Measurements from ENCODE around the gene E2F7.

Gene E2F7

DNA sequence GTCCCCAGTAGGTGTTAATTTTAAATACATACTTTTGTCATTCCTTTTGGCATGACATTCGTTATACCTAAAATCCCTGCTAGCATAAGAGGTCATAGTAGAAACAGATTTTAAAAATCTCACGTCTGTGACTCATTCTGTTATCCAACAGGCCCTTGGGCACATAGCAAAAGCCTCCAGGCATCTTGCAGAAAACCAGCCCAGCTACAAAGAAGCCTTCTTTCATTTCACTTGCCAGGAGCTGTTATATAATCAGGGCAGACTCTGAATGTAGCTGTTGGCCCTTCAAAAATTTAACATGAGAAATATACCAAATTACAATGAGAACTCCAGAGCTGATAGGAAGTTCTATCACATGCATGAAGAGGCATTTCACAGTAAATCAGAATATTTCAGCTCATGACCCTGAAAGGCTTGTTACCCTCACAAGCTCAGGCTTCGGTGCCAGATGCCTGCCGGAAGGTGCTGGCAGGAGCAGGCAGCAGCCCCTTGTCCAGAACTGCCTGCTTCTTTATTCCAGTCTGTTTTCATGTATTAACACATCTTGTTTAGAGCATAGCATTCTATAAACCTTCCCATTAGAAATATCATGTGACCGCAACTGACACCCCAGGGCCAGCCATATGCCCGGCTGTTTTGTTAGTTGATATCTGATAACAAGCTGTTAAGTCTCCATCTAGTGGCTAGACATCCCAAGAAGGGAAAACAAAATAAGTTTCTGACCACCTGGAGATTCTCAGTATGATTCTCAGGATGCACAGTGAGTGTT is 17.8 kb downstream of the E2F7 start:
- Histone ChIP-seq H3K27ac (ENCODE audit: insufficient read depth, low read length, poor library complexity, severe bottlenecking) (no peak overlapping the region), H3K9me3 (ENCODE audit: control insufficient read depth, low read length) (no peaks in the 10 kb centered on the region), H3K4me3 (ENCODE audit: insufficient read depth, low read depth, low read length, poor library complexity, severe bottlenecking) (no peak overlapping the region), H3K27me3 (replicated peaks; ENCODE audit: control insufficient read depth, insufficient read depth, low read length, poor library complexity, severe bottlenecking) (no peaks in the 10 kb centered on the region), H3K4me1 (ENCODE audit: control insufficient read depth, insufficient read depth, low read length, poor library complexity, severe bottlenecking) (no peaks in the 10 kb centered on the region), H3K36me3 (ENCODE audit: control insufficient read depth, insufficient read depth, low read length) (no peaks in the 10 kb centered on the region)
- DNase-seq: no peak

DNA sequence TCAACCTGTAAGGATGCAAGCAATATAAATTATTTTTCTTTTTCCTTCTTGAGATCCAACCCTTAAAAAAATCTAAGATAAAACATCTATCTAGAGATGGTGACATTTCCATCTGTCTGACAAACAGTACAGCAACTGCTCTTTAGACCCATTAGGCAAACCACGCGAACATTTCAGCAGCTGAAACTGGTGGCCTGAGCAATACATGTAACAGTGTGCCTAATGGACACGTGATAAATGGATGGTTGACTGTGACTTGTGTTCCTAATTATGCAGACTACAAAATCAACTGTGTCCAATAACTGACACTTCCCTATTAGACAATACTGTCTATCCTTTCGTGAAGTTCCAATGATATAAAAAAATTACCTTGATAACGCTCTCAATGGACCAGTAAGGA is 18.9 kb downstream of the E2F7 start:
- no peak for DNase-seq
- Histone ChIP-seq H3K27ac (ENCODE audit: insufficient read depth, low read length, poor library complexity, severe bottlenecking) (no peak overlapping the region), H3K9me3 (ENCODE audit: control insufficient read depth, low read length) (no peaks in the 10 kb centered on the region), H3K4me1 (ENCODE audit: control insufficient read depth, insufficient read depth, low read length, poor library complexity, severe bottlenecking) (no peaks in the 10 kb centered on the region), H3K36me3 (ENCODE audit: control insufficient read depth, insufficient read depth, low read length) (no peaks in the 10 kb centered on the region), H3K4me3 (ENCODE audit: insufficient read depth, low read depth, low read length, poor library complexity, severe bottlenecking) (no peak overlapping the region), H3K27me3 (replicated peaks; ENCODE audit: control insufficient read depth, insufficient read depth, low read length, poor library complexity, severe bottlenecking) (no peaks in the 10 kb centered on the region)

DNA sequence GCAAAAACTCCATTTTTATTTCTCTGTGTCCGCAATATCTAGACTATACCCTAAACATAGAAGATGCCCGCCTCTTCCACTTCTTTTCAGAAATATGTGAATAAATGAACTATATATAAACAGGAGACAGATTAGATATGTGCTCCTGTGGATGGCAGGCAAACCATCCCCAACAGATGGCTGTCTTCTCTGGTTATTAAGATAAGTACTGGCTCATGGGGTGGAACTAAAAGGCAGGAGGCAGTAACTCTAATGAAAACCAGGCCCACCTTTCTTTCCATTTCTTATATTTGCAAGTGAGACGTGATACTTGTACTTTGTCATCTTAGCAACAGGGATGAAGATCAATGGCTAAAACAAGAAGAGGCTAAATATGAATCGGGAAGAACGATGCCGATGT is 20.2 kb downstream of the E2F7 start:
- H3K36me3 ChIP-seq (ENCODE audit: control insufficient read depth, insufficient read depth, low read length): no peaks in the 10 kb centered on the region
- no peak overlapping the region for H3K4me3 ChIP-seq (ENCODE audit: insufficient read depth, low read depth, low read length, poor library complexity, severe bottlenecking)
- no peaks in the 10 kb centered on the region for H3K27me3 ChIP-seq (replicated peaks; ENCODE audit: control insufficient read depth, insufficient read depth, low read length, poor library complexity, severe bottlenecking)
- no peaks in the 10 kb centered on the region for H3K4me1 ChIP-seq (ENCODE audit: control insufficient read depth, insufficient read depth, low read length, poor library complexity, severe bottlenecking)
- no peak for DNase-seq
- no peaks in the 10 kb centered on the region for H3K9me3 ChIP-seq (ENCODE audit: control insufficient read depth, low read length)
- no peak overlapping the region for H3K27ac ChIP-seq (ENCODE audit: insufficient read depth, low read length, poor library complexity, severe bottlenecking)

DNA sequence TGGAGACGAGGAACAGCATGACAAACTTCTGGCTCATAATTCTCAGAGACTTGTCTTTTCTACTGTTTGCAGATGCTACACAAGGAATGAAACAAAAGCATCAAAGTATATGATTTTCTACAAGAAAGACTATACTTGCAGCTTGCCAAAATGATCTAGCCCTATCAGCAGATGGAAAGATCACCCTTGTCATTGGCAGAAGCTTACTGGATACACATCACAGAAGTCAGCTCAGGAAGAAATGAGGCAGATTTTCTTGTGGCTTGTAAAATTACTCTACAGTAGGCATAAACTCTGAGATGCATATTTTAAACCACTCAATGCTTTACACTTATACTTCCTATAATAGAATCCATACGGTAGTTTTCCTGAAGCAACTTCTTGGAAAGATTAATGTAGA is 20.6 kb downstream of the E2F7 start:
- Histone ChIP-seq H3K9me3 (ENCODE audit: control insufficient read depth, low read length) (no peaks in the 10 kb centered on the region), H3K27me3 (replicated peaks; ENCODE audit: control insufficient read depth, insufficient read depth, low read length, poor library complexity, severe bottlenecking) (no peaks in the 10 kb centered on the region), H3K4me3 (ENCODE audit: insufficient read depth, low read depth, low read length, poor library complexity, severe bottlenecking) (no peak overlapping the region), H3K4me1 (ENCODE audit: control insufficient read depth, insufficient read depth, low read length, poor library complexity, severe bottlenecking) (no peaks in the 10 kb centered on the region), H3K36me3 (ENCODE audit: control insufficient read depth, insufficient read depth, low read length) (no peaks in the 10 kb centered on the region), H3K27ac (ENCODE audit: insufficient read depth, low read length, poor library complexity, severe bottlenecking) (no peak overlapping the region)
- no peak for DNase-seq

DNA sequence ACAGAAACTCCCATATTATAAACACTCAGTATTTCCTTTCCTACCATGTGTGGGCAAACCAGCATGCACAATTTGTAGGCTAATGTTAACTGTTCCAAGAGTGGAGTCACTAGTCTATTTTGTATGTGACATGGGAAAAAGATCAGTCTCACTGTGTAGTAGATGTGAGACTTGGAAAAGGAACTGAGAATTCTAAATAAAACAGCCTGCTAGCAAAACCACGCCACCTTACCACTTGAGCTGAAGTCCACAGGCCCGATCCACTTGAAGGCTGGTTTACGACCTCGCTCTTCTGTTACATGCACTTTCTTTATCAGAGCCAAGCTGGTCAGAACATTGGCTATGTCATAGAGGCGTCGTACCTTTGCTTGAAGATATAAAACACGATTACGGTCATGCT is 22.5 kb downstream of the E2F7 start:
- no peak for DNase-seq
- H3K27ac ChIP-seq (ENCODE audit: insufficient read depth, low read length, poor library complexity, severe bottlenecking): no peak overlapping the region
- H3K4me1 ChIP-seq (ENCODE audit: control insufficient read depth, insufficient read depth, low read length, poor library complexity, severe bottlenecking): no peaks in the 10 kb centered on the region
- H3K27me3 ChIP-seq (replicated peaks; ENCODE audit: control insufficient read depth, insufficient read depth, low read length, poor library complexity, severe bottlenecking): no peaks in the 10 kb centered on the region
- no peaks in the 10 kb centered on the region for H3K9me3 ChIP-seq (ENCODE audit: control insufficient read depth, low read length)
- H3K36me3 ChIP-seq (ENCODE audit: control insufficient read depth, insufficient read depth, low read length): no peaks in the 10 kb centered on the region
- H3K4me3 ChIP-seq (ENCODE audit: insufficient read depth, low read depth, low read length, poor library complexity, severe bottlenecking): no peak overlapping the region

DNA sequence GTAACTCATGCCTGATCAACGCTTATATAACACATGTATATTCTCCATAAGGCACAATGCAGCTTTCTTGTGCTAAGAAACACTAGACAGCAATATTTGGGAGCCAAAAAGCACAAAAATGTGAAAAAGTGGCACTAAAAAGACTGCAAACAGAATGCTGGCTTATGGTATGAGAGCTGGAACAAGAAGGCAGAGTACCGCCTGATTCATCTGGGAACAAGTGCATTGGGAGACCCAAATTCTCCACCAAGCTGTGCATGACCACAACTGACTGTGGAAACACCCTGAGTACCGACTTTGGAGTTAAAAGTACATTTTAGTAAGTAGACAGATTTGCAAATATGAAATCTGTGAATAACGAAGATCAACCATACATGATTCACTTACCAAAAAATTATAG is 25.1 kb downstream of the E2F7 start:
- Histone ChIP-seq H3K27me3 (replicated peaks; ENCODE audit: control insufficient read depth, insufficient read depth, low read length, poor library complexity, severe bottlenecking) (no peaks in the 10 kb centered on the region), H3K27ac (ENCODE audit: insufficient read depth, low read length, poor library complexity, severe bottlenecking) (no peak overlapping the region), H3K4me3 (ENCODE audit: insufficient read depth, low read depth, low read length, poor library complexity, severe bottlenecking) (no peak overlapping the region), H3K36me3 (ENCODE audit: control insufficient read depth, insufficient read depth, low read length) (no peaks in the 10 kb centered on the region), H3K4me1 (ENCODE audit: control insufficient read depth, insufficient read depth, low read length, poor library complexity, severe bottlenecking) (no peaks in the 10 kb centered on the region), H3K9me3 (ENCODE audit: control insufficient read depth, low read length) (no peaks in the 10 kb centered on the region)
- no peak for DNase-seq

DNA sequence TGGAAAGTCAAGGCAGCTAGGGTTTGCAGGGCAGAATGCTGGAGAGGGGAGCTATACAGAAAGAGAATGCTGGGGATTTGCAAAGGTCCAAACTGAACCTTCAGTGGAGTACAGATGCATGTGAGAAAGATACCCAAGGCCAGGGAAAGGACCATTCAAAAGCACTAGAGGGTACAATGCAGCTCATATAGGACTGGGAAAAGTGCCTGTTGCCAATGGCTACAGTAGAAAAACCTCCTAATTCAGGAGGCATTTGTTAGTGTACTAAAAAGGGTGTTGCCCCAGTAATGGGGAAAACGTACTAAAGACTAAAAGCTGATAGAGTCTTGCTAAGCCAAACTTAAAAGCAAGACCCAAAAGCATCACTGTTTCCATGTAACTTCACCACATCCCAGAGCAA is 30.1 kb downstream of the E2F7 start:
- no peak for DNase-seq
- H3K4me3 ChIP-seq (ENCODE audit: insufficient read depth, low read depth, low read length, poor library complexity, severe bottlenecking): no peak overlapping the region
- no peak overlapping the region for H3K27ac ChIP-seq (ENCODE audit: insufficient read depth, low read length, poor library complexity, severe bottlenecking)
- H3K36me3 ChIP-seq (ENCODE audit: control insufficient read depth, insufficient read depth, low read length): no peaks in the 10 kb centered on the region
- H3K27me3 ChIP-seq (replicated peaks; ENCODE audit: control insufficient read depth, insufficient read depth, low read length, poor library complexity, severe bottlenecking): no peaks in the 10 kb centered on the region
- no peaks in the 10 kb centered on the region for H3K4me1 ChIP-seq (ENCODE audit: control insufficient read depth, insufficient read depth, low read length, poor library complexity, severe bottlenecking)
- H3K9me3 ChIP-seq (ENCODE audit: control insufficient read depth, low read length): no peaks in the 10 kb centered on the region

DNA sequence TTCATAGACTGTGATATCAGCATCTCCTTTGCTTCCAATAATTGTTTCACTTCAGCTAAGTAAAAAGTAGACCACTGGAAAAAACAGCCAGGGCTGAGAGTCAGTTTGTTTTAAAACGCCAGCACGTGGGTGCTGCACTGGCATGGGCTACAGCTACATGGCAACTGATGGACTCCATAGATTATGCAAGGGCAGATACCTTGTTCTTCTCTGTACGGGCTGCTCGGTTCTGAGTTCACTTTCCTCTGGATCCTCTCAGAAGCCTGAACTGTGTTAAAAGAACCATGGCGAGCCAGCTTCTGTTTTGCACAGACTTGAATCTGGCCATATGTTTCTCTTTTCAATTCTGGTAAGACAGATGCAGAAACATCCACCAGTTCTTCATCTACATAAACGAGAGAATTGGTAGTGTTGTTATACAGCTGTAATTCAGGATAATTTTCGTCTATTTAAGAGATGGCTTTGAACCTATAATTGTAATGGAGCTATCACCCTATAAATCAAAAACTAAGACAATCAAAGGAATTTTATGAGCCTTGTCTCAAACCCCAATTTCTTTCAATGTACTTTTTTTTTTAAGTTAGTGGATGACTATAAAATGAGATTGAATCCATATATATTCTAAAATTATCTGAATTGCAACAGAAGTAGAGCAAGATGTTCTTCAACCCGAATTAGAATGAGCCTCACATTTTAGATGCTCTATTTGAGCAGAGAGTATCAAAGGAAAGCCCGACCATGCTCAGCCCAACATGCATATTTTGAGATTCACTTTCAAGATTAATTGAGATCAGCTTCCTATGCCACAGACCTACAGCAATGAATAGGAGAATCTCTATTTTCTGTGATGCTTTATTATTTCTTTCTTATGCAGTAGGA is 31.5 kb downstream of the E2F7 start:
- no peak overlapping the region for H3K27ac ChIP-seq (ENCODE audit: insufficient read depth, low read length, poor library complexity, severe bottlenecking)
- no peaks in the 10 kb centered on the region for H3K4me1 ChIP-seq (ENCODE audit: control insufficient read depth, insufficient read depth, low read length, poor library complexity, severe bottlenecking)
- DNase-seq: no peak
- H3K4me3 ChIP-seq (ENCODE audit: insufficient read depth, low read depth, low read length, poor library complexity, severe bottlenecking): no peak overlapping the region
- H3K9me3 ChIP-seq (ENCODE audit: control insufficient read depth, low read length): no peaks in the 10 kb centered on the region
- H3K36me3 ChIP-seq (ENCODE audit: control insufficient read depth, insufficient read depth, low read length): no peaks in the 10 kb centered on the region
- no peaks in the 10 kb centered on the region for H3K27me3 ChIP-seq (replicated peaks; ENCODE audit: control insufficient read depth, insufficient read depth, low read length, poor library complexity, severe bottlenecking)

DNA sequence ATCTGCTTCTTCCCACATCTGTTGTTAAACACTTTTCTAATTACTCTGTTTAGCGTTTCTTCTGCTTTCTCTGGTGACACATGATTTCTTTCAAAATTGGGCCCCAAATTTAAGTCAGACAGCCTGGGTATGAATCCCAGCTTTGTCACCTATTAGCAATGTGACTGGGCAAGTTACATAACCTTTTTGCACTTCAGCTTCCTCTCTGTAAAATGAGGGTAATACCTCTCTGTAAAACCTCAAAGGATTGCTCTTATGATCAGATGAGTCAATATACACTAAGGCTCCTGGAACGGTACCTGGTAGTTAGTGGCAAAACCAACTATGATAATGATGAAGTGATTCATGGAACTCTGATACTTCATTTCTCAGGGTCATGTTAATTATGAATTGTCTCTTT is 33.0 kb downstream of the E2F7 start:
- H3K4me3 ChIP-seq (ENCODE audit: insufficient read depth, low read depth, low read length, poor library complexity, severe bottlenecking): no peak overlapping the region
- no peaks in the 10 kb centered on the region for H3K4me1 ChIP-seq (ENCODE audit: control insufficient read depth, insufficient read depth, low read length, poor library complexity, severe bottlenecking)
- H3K27me3 ChIP-seq (replicated peaks; ENCODE audit: control insufficient read depth, insufficient read depth, low read length, poor library complexity, severe bottlenecking): no peaks in the 10 kb centered on the region
- no peak for DNase-seq
- no peaks in the 10 kb centered on the region for H3K9me3 ChIP-seq (ENCODE audit: control insufficient read depth, low read length)
- H3K27ac ChIP-seq (ENCODE audit: insufficient read depth, low read length, poor library complexity, severe bottlenecking): no peak overlapping the region
- H3K36me3 ChIP-seq (ENCODE audit: control insufficient read depth, insufficient read depth, low read length): no peaks in the 10 kb centered on the region

DNA sequence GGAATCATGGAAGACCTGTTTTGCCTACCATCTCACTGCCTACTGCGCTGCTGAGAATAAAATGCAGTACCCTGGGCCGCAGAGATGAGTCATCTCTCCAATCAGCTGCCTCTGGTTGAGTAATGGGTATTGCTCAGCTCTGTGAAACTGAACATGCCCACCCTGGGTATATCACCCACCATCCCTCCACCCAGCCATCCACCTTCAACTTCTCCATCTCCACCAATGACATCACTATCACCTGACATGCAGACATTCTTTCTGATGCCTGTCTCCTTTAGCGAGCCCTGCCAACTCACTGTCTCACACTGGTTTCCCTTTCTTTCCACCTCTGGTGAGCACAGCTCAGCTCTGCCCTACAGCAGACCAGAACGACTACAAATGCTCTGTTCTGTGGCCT is 33.6 kb downstream of the E2F7 start:
- H3K4me3 ChIP-seq (ENCODE audit: insufficient read depth, low read depth, low read length, poor library complexity, severe bottlenecking): no peak overlapping the region
- DNase-seq: no peak
- no peak overlapping the region for H3K27ac ChIP-seq (ENCODE audit: insufficient read depth, low read length, poor library complexity, severe bottlenecking)
- H3K4me1 ChIP-seq (ENCODE audit: control insufficient read depth, insufficient read depth, low read length, poor library complexity, severe bottlenecking): no peaks in the 10 kb centered on the region
- no peaks in the 10 kb centered on the region for H3K27me3 ChIP-seq (replicated peaks; ENCODE audit: control insufficient read depth, insufficient read depth, low read length, poor library complexity, severe bottlenecking)
- no peaks in the 10 kb centered on the region for H3K36me3 ChIP-seq (ENCODE audit: control insufficient read depth, insufficient read depth, low read length)
- no peaks in the 10 kb centered on the region for H3K9me3 ChIP-seq (ENCODE audit: control insufficient read depth, low read length)

Measured in effector memory CD4-positive, alpha-beta T cell (primary cell).